Measurements from ENCODE around the gene ZNF175. TPM values are rescaled to one million over a fixed set of nuclear protein-coding genes. Genes with fewer than 3 reads are reported as not detected.

ZNF175 gene
- total RNA-seq, 2 donors from 2014 or later = 7.7 to 8.0 TPM

GRCh38 chr19:51548891-51549305, 22.2 kb upstream of the ZNF175 start:
- DNase-seq (no peak), ATAC-seq (no peak)
- intact Hi-C loops (cut with DNase I, micrococcal nuclease) = no loop called here

GRCh38 chr19:51549533-51550324, 21.4 kb upstream of the ZNF175 start:
- intact Hi-C loops (cut with DNase I, micrococcal nuclease) = no loop called here
- no peak for ATAC-seq
- no peak for DNase-seq

- intact Hi-C loops (cut with DNase I, micrococcal nuclease) = no loop called here
- DNase-seq (no peak), ATAC-seq (no peak)
Measured at GRCh38 chr19:51550848-51551672, 20.0 kb upstream of the ZNF175 start.

GRCh38 chr19:51551673-51552432, 19.2 kb upstream of the ZNF175 start:
- DNase-seq (no peak), ATAC-seq (no peak)
- intact Hi-C loops (cut with DNase I, micrococcal nuclease) = no loop called here

DNA sequence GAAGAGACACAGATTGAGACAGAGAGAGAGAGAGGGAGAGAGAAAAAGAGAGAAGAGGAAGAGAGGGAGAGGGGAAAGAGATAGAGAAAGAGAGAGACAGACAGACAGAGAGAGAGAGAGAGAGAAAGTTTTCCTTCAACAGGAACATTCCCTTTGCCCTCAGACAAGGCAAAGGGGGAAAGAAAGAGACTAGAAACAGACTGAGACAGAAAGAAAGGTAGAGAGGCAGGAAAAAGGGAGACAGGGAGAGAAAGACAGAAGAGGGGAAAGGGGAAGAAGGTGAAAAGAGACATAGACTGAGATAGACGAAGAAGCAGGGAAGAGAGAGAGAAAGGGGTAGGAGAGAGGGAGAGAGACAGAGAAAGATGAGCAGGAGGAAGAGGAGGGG, 18.5 kb upstream of the ZNF175 start:
- ATAC-seq (no peak), DNase-seq (no peak)
- intact Hi-C loops (cut with DNase I, micrococcal nuclease) = no loop called here

DNA sequence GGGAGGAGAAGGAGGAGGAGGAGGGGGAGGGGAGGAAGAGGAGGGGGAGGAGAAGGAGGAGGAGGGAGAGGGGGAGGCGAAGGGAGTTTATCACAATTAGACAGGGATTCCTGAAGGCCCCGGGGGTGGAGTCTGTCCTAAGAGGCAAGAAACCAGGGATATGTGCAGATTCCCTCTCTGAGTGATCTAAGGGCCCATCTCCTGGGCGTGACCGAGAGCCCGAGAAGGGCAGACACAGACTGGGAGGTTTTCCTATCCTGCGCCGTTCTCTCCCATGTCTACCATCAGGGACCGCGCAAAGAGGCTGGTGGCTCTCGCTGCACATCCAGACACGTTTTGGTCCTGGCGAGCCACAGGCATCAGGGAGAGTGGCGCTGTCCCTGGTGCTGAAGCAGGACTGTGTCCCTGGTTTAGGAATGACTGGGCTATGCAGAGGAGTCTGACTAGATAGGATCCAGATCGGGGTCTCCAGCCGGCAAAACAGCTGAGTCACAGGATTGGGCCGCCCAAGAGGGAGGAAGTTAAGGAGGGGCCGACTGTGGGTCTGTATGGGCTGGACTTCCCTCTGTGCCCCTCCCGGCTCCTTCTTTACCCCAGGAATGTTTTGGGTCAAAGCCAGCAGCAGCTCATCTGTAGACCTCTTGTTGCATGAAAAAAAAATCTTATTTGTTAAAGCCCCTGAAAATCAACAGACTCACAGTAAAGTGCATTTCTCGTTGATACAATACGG, 17.9 kb upstream of the ZNF175 start:
- ATAC-seq (peak; percentile 45), DNase-seq (peak in 1 of 2 donors; percentile 82)
- intact Hi-C loops (cut with DNase I, micrococcal nuclease) = no loop called here

- ATAC-seq (no peak), DNase-seq (no peak)
- intact Hi-C loops (cut with DNase I, micrococcal nuclease) = no loop called here
Measured at GRCh38 chr19:51559240-51559639, 11.8 kb upstream of the ZNF175 start.

- ATAC-seq (no peak), DNase-seq (no peak)
- intact Hi-C loops (cut with DNase I, micrococcal nuclease) = no loop called here
Measured at GRCh38 chr19:51560339-51560738, 10.7 kb upstream of the ZNF175 start.

DNA sequence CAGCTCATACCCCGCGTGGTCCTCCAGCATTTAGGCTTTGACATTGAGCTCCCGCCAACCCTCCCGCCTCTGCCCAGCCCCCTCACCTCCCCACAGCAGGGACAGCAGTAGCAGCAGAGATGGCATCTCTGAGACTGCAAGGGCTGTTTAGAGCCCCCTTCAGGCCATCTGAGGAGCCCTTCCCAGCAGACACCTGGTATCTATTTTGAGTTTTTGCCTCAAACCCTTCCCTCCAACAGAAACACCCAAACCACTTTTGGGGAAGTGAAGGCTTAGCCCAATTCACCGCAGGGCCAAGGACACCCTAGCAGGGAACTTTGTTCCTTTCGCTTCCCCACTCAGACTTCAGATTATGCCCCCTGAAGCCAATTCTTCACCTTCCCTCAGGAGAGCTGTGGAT, 6.3 kb upstream of the ZNF175 start:
- DNase-seq (no peak), ATAC-seq (no peak)
- intact Hi-C loops (cut with DNase I, micrococcal nuclease) = no loop called here

GRCh38 chr19:51565583-51565982, 5.5 kb upstream of the ZNF175 start:
- ATAC-seq = no peak
- intact Hi-C loops (cut with DNase I, micrococcal nuclease) = no loop called here
- DNase-seq = no peak

GRCh38 chr19:51566489-51567100, 4.5 kb upstream of the ZNF175 start:
- intact Hi-C loops (cut with DNase I, micrococcal nuclease) = no loop called here
- ATAC-seq (no peak), DNase-seq (no peak)

DNA sequence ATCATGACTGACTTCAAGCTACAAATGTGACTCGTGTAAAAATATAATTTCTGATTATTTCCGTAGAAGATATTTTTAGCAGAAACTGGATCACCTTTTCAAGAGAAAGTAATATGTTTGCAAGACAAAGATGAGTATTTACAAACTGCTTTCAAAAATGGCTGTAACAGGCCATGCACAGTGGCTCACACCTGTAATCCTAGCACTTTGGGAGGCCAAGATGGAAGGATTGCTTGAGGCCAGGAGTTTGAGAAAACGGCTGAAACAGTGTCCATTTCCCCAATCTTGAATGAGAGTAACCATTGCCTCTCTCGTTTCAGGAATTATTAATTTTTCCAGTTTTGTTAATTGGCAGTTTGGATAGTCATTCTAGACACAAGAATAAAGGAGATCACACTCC, 3.5 kb upstream of the ZNF175 start:
- intact Hi-C loops (cut with DNase I, micrococcal nuclease) = no loop called here
- ATAC-seq (no peak), DNase-seq (no peak)

- ATAC-seq (no peak), DNase-seq (no peak)
- intact Hi-C loops (cut with DNase I, micrococcal nuclease) = no loop called here
Measured at GRCh38 chr19:51568456-51568855, 2.6 kb upstream of the ZNF175 start.

- DNase-seq = no peak
- ATAC-seq = no peak
- intact Hi-C loops (cut with DNase I, micrococcal nuclease) = no loop called here
Measured at GRCh38 chr19:51571599-51571998, 516 bp downstream of the ZNF175 start.

DNA sequence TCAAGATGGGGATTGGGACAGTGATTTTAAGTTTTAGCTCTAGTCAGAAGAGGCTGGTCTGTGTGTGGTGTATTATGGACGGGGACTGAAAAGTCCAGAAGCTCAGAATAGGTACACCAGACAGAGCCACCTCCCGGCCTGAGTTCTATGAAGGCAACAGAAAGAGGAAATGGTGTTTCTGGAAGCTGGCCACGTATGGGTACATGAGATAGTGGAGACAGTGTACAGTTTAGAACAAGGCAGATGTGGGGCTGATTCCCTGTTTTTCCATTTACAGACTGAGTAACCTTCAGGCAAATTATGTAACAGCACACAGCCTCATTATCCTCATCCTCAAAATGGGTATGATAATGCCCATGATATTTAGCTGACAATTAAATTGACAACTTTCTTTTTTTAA, 1.3 kb downstream of the ZNF175 start:
- ATAC-seq = no peak
- no peak for DNase-seq
- intact Hi-C loops (cut with DNase I, micrococcal nuclease) = no loop called here

GRCh38 chr19:51572908-51573307, 1.8 kb downstream of the ZNF175 start:
- ATAC-seq = no peak
- no peak for DNase-seq
- intact Hi-C loops (cut with DNase I, micrococcal nuclease) = no loop called here

DNA sequence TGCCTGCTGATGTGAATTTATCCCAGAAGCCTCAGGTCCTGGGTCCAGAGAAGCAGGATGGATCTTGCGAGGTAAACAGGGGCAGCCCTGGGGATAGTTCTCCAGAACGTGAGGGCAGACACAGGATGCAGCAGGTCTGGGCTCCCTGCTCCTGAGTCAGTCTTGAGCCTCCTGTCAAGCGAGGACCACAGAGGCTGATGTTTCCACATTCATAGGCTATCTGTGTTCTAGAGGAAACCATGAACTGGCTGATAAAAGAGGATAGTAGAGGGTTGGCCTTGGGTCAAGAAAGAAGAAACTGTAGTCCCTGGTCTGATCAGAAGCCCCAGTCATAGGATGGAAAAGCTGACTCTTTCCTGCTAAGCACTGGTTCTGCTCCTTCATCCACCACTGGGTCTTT, 2.2 kb downstream of the ZNF175 start:
- intact Hi-C loops (cut with DNase I, micrococcal nuclease) = no loop called here
- no peak for DNase-seq
- ATAC-seq = no peak

GRCh38 chr19:51576850-51577249, 5.8 kb downstream of the ZNF175 start:
- no peak for ATAC-seq
- intact Hi-C loops (cut with DNase I, micrococcal nuclease) = no loop called here
- no peak for DNase-seq

Data from left colon (tissue), 2 donors.